Thyroid gland (tissue), 4 donors: Measurements from ENCODE around the gene ISG15.

Experiments used
- POLR2A ChIP-seq, 2 donors: fragments of 450-650 bp; IDR thresholded peaks; one replicate each; pipeline ENCODE4 v1.6.1; 2017; ENCODE audit warnings: antibody characterized with exemption in 2 of 2, mild to moderate bottlenecking in 2 of 2, moderate library complexity in 1 of 2
- TF ChIP-seq, protein P1 (sequence below), 6 experiments: fragments of 200-600 bp in 3 of 6; fragments of 450-650 bp in 3 of 6; sonication (generic) in 3 of 6; IDR thresholded peaks; one replicate each; pipeline ENCODE4 v1.5.1; 2016 to 2019; ENCODE audit warnings: antibody characterized with exemption in 6 of 6, mild to moderate bottlenecking in 2 of 6, inconsistent platforms in 1 of 6, moderate library complexity in 1 of 6

DNA sequence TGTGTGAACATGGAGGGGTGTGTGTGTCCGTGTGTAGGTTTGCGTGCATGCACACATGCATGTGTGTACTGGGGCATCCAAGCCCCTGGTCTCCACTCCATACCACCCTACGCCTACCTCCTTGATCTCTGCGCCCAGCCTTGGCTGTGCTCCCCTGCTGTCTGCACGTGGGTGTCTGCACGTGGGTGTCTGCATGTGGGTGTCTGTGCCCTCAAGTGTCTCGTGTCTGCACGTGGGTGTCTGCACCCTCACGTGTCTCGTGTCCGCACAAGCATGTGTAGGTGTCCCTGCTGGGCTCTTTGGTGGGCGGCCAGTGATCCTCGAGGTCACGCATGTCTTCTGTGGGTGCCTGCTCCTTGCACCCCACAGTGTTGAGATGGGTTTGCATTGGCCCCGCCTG lies 39.7 kb downstream of the ISG15 start:
- TF ChIP-seq, protein P1, sequence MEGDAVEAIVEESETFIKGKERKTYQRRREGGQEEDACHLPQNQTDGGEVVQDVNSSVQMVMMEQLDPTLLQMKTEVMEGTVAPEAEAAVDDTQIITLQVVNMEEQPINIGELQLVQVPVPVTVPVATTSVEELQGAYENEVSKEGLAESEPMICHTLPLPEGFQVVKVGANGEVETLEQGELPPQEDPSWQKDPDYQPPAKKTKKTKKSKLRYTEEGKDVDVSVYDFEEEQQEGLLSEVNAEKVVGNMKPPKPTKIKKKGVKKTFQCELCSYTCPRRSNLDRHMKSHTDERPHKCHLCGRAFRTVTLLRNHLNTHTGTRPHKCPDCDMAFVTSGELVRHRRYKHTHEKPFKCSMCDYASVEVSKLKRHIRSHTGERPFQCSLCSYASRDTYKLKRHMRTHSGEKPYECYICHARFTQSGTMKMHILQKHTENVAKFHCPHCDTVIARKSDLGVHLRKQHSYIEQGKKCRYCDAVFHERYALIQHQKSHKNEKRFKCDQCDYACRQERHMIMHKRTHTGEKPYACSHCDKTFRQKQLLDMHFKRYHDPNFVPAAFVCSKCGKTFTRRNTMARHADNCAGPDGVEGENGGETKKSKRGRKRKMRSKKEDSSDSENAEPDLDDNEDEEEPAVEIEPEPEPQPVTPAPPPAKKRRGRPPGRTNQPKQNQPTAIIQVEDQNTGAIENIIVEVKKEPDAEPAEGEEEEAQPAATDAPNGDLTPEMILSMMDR (IDR thresholded peaks at IDR 0.05) = no peak
- TF ChIP-seq POLR2A (IDR thresholded peaks at IDR 0.05) = no peak
